NCI-H82 treated with DMSO at 0.1 percent for 48 hours (cell line): ENCODE results near the gene CDH13.

Experiments used
- DNase-seq: peaks from one replicate; lab custom pipeline; 2025; ENCODE audit not compliant: unreplicated experiment; lab: John Stamatoyannopoulos, UW

The CDH13 gene

DNA sequence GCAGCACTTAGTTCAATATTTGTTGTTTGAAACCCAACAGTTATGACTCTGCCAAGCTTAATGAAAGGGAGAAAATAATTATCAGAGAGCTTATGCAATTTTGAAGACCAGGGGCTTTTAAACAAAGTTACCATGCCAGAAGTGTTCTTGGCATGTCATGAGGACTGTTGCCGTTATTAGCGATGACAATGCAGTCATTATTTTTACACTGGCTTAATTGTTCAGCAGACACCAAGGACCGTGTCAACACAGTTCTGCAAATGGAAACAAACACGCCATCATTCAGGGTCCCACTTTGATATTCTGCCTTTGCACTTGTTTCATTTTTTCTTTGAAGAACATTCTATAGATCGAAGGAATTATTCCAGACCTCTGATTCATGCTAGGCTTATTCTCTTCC is 518.5 kb downstream of the CDH13 start:
- DNase-seq = no peak

DNA sequence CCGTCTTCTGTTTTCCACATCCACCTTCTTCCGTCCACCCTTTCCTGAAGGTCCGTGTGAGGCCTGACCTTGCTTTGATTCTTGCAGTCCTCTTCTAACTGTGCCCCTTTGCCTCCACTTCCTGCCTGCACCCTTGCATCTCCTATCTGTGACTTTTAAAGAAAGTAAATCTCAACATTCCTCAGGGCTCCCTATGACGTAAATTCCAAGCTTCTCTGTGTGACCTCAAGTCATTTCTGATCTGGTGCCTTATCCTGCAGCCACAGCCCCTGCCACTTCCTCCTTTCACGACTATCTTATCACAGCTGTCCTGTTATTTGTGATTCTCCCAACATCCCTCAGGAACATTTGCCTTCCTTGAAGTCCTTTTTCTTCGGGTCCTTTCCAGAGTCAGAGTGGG is 520.5 kb downstream of the CDH13 start:
- no peak for DNase-seq

DNA sequence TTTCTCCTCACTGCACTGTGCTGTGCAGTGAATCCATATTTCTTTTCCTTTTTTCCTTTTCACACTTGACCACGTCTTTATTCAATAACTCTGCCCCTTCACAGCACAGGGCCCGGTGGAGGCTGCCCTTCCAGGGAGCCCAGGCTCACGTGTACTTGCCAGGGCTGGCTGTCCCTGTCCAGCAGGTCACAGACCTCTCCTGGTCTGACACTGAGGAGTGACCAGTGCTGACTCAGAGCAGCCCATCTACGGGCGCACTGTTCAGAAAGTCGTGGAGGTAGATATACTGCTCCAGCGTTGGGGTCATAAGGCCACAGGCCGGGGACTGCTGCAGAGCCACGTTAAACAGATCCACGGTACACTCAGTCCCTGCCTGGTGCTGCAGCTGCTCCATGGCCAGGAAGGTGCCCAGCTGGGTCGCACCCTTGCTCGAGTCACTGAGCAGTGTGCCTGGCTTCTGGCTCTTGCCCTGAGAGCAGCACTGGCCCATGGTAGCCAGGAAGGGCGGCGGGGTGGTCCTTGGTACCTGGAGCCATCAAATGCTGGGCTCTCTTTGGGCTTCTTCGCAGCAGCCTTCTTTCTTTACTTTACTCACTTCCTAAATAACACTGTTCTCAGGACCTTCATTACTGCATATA is 531.7 kb downstream of the CDH13 start:
- no peak for DNase-seq

DNA sequence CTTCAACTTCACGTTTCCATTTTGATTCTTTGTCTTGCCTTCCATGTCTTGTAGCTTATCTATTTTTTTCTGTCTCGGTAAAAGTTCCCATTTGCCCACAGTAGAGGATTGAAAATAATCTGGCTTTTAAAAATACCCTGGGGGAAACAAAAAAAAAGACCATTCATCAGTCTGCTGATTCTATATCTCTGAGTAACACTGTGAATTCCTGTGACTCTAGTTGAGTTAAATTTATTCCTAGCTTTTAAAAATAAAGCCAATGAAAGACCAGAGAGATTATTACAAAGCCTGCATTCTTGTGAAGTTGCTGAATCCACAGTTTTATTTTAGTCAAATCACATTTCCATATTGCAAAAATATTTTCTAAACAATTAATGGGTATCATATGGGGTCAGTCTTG is 532.3 kb downstream of the CDH13 start:
- no peak for DNase-seq

DNA sequence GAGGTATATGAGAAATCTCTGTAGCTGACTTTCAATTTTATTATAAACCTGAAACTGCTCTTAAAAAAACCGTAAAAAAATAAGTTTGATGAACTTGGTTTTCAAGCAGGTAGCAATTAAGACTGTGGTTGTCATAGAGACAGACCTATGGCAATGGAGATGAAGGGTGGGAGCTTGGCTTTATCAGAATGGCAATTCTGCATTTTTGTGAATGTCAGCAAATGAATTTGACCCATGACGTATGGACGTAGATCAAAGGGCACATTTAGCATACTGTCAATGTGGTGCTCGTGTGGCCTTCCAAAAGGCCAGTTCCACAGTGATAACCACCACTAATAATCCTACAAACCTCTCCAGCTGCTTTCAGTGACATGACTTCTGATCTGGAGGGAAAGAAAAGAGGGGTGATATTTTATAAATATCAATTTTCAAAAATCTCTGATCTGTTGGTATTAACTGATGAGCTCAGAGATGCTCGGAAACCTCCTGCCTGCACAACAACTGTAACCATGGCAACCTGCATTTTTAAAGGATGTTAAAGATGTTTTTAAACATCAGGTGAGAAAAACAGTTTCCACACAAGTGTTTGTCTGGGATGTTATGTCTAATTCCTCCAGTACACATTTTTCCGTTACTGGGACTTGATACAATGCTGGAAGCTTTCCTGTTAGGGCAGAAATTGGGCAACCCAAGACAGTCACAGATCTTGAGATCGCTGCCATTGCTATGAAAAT is 533.7 kb downstream of the CDH13 start:
- no peak for DNase-seq

DNA sequence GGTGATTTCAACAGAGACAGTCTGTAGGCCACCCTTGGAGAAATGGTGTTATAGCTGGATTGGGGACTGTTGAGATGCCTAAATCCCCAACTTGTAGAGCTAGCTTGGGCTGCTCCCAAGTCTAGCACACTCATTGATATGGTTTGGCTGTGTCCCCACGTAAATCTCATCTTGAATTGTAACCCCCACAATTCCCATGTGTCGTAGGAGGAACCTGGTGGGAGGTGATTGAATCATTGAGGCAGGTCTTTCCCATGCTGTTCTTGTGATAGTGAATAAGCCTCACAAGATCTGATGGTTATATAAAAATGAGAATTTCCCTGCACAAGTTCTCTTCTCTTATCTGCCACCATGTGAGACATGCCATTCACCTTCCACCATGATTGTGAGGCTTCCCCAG is 536.0 kb downstream of the CDH13 start:
- no peak for DNase-seq

DNA sequence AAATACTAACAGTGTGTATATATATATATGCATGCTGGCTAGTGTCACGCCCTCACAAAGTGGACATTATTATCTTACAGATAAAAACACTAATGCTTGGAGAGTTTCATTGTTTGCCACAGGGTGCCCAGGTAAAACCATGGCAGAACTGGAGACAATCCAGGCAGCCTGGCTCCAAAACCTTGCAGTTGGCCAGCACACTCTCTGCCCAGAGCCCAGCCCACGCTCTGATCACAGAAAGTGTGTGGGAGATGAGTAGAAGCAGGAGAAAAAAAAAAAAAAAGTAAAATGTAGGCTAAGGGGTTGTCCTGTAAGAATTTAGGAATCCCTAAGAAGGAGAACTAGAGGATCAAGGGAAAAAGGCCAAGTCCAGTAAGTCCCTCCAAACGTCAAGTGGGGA is 538.0 kb downstream of the CDH13 start:
- DNase-seq = no peak

DNA sequence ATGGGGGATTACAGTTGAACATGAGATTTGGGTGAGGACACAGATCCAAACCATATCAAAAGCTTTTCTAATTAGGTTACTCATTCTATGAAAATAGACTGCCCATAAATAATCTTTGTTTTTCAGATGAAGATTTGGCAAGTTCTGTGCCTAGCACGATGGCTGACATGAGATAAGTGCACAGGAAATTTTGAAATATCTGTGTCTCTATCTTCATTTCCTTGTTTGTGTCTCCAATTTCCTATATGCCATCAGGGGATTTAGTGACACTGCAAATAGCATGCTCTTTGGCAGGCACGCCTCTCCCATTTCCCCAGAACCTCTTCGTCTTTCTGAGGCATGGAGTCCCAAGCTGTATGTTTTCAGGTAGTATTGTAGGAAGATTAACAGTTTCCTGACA is 544.6 kb downstream of the CDH13 start:
- no peak for DNase-seq

DNA sequence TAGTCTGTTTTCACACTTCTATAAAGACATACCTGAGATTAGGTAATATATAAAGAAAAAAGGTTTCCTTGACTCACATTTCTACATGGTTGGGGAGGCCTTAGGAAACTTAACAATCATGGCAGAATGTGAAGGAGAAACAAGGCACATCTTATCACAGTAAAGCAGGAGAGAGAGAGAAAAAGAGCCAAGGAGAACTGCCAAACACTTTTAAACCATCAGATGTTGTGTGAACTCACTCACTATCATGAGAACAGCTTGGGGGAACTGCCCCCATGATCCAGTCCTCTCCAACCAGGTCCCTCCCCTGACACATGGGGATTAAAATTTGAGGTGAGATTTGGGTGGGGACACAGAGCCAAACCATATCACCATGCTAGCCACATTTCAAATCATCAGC is 547.9 kb downstream of the CDH13 start:
- DNase-seq = no peak

DNA sequence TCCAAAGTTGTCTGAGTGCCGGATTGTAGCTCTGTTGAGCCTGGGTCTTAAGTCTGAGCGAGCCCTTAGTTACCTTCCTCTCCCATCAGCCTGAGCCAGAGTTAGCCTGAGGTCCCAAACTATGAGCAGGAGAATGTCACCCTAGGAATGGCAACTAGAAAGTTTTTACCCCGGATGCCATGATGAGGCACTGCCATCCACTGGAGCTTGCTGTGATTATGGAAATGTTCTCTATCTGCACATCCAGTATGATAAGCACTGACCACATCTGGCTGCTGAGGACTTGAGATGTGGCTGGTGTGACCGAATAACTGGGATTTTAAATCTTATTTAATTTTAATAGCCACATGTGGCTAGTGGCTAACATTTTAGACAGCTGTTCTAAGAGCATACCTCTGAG is 550.0 kb downstream of the CDH13 start:
- no peak for DNase-seq

DNA sequence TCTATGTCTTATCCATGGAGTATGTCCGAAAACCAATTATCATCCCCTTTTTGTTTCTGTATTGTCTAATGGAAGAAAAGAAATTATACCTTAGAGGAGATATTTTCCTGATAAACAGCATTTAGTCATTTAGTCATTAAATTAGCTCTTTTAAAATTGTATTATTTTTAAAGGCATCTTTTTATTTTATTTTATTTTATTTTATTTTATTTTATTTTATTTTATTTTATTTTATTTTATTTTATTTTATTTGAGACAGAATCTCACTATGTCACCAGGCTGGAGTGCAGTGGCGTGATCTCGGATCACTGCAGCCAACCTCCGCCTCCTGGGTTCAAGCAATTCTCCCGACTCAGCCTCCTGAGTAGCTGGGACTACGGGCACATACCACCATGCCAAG is 559.1 kb downstream of the CDH13 start:
- DNase-seq = no peak

DNA sequence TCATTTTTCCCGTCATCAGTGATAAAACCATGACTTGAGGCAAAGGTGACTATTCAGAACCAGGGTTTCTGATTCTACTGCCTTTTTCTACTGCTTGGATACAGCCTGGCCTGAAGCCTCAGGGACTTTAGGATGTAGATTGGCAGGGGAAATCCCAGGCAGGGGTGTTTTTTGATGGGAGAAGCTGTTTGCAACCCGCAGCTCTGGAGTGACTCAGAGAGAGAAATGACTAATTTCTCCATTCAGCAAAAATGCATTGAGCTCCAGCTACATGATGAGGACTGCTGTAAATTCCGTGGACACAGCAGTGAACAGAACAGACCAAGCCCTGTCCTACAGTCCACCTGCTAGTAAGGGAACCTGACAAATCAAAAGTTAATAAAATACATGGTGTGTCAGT is 560.6 kb downstream of the CDH13 start:
- DNase-seq = no peak

DNA sequence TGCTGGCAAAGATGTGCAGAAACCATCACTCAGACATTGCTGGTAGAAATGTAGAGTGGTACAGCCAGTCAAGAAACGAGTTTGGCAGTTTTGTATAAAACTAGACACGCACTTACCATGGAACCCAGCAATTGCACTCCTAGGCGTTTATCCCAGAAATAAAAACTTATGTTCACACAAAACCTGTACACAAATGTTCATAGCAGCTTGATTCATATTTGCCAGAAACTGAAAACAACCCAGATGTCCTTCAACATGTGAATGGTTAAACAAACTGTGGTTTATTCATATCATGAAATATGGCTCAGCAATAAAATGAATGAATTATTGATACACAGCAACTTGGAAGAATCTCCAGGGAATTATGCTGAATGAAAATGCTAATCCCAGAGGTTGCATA is 570.0 kb downstream of the CDH13 start:
- DNase-seq = no peak

DNA sequence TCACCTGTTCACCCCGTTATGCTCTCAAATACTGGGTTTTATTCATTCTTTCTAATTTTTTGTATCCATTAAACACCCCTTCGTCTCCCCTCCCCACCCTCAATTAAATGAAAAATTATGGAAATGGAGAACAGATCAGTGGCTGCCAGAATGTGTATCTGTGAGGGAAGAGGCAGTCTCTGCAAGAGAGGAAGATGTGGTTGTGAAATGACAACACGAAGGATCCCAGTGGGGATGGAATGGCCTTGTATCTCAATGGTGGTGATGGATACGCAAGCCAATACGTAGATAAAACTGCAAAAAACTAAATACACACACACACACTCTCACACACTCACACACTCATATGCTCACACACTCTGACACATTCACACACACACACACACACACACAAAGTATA is 570.7 kb downstream of the CDH13 start:
- DNase-seq = no peak

DNA sequence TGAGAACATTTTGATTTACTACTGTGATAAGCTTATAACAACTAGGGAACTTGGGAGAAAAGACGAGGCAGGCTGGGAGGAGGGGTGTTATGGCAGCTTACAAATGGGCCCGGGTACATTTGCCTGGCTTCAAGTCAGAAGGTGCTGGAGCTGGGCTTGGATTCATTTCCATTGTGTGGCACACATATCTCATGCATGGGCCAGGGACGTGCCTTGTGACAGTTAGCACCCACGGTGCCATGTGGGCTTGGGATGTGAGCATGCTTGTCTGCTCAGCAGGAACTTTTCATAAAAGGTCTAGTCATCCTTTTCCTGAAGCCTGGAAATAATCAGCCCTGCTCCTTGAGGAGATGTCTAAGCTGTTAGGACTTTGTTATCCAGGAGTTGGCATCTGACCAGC is 572.2 kb downstream of the CDH13 start:
- DNase-seq = no peak

DNA sequence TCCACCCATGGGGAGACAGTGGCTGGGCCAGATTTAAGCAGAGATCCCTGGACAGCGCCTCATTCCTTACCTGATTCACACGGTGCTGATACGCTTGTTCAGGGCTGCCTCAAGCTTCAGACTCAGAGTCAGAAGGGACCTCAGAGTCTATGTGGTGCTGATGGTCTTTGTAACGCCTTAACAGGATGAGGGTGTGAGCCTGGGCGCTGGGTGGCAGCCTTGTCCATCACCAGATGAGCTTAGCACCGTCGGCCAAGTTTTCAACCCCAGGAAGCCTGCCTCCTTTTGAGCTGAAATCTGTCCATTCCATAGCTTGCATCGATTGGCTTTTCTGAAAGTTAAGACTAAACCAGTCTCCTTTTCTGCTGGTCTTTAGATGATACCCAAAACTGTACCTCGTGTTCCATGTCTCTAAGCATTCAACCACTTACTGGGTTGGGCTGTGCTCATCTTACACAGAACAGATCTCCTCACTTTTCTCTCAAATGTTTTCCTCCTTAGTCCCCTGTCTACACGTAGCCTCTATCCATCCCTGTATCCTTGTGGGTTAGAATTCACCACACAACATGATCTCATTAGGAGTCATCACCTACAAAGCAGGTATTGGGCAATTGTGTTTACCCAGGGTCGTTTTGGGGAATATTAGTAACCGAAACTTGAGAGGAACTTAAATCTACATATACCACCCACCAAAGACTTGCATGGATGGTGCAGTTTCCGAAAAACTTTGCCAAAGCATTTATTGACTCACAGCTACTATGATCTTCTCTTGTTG is 573.4 kb downstream of the CDH13 start:
- no peak for DNase-seq

DNA sequence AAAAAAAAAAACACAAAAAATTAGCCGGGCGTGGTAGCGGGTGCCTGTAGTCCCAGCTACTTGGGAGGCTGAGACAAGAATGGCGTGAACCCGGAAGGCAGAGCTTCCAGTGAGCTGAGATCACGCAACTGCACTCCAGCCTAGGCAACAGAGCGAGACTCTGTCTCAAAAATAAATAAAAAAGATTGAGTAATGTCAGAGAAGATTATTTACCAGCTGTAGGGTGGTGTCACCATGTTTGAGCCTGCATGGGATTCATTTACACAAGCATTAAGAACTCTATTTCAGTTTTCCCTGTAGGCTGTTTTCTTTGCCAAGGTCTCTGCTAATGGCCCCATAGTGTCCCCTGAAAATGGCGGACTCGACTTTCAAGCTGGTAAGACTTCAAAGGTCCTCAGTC is 575.0 kb downstream of the CDH13 start:
- no peak for DNase-seq

DNA sequence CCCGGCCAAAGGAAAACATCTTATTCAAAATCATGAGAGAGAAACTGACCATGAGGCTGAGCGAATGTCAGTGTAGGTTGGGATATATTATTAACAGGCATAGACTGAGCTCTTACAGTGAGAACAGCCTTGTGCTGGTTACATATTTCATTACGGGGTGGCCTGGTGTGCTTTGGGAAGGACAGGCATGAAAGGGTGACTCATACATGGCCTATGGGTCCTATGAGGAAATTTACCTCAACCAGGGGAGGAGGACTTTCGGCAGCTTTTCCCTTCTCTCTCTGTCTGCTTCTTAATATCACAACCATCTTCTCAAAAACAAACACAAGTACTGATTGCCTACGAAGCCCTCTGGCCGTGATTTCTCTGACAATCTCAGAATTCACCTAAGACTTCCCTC is 579.1 kb downstream of the CDH13 start:
- no peak for DNase-seq

DNA sequence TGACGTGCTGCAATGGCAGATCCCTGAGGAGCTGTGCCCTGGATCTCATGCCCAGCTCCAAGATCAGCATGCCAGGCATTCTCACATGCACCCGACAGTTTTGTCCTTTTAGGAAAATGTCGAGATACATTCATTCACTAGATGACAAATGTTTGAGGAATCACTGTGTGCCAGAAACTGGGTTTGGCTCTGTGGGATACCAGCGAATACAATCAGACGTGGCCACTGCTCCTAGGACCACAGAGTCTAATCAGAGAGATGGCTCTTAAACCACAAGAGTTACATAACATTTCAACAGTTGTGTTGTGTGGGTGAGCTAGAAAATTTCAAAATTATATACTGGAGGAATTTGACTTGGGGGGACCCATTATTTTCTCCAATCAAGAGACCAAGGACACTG is 579.7 kb downstream of the CDH13 start:
- no peak for DNase-seq

DNA sequence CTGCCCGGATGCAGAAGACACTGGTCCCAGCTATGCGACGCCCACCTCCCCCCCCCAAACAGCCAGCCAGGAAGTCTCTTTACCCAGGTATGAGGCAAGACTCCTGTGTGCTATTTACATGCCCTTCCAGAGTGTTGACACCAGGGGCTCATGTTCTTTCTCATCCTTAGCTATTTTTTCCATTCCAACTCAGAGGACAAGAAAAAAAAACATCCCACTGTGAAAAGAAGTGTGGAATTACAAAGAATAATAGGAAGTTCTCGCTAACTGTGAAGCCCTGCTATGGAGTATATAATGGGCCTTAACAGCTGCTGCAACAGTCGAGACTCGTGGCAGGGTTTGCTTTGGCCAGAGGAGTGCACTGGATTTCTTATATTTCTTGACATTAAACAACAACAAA is 584.9 kb downstream of the CDH13 start:
- DNase-seq = no peak

DNA sequence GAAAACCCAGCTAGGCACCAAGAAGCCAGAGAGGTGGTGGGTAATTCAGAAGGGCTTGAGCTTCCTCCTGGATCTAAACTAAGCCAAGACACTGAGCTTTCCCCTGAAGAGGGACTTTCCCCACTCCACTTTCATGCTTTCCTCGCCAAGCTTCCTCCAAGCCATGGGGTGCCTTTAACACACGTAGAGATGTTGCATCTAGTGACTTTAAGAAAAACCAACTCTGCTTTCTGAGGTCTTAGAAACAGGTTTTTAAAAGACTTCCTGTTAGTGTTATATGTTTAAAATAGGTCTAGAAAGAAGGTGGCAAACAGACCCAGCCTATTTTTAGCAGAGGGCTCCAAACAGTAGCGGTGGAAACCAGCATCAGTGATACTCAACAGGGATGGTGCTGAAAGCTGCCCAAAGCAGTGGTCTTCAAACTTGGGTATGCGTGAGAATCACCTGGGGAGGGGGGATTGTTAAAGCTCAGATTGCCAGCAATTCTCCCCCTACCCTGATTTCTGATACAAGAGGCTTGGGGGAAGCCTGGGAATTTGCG is 585.6 kb downstream of the CDH13 start:
- DNase-seq = no peak

DNA sequence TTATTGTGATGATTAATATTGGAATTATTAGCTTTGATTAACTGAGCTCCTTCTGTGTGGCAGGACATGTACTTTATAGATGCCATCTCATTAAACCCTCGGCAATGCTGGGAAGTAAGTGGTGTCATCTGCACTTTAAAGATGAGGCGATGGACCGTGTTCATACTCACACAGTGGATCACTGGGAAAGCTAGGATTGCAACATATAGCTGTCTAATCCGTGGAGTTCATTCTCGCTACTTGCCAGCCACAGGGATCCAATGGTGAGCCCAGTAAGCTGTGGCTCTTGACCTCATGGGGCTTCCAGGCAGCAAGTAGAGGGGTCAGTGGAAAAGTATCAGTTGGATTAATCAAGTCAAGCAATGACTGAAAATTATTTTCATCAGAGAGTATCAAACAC is 587.9 kb downstream of the CDH13 start:
- DNase-seq = no peak
